Lung microvascular endothelial cell (primary cell): ENCODE results near the gene SNX27. TPM values are rescaled to one million over a fixed set of nuclear protein-coding genes. Genes with fewer than 3 reads are reported as not detected.
A peak's percentile ranks its signal among the peaks of the same experiment; 100 is the strongest.
"Not testable (repeated sequence)": the region's sequence is repeated elsewhere in the genome, so short reads cannot be mapped to it uniquely, and the experiment has no call there.

Experiments
- DNase-seq, 2 donors: peaks; one replicate each; pipeline versions ENCODE4 v3.0.0 to v3.0.0-alpha.2; 2010; ENCODE audit warnings: low read depth in 2 of 2
- total RNA-seq: library from RNA; depleted of rRNA; stranded (reverse); fragments of >200 nt; gene quantifications from 2 replicates; pipeline ENCODE4 v1.2.1, GENCODE V29; 2014

The SNX27 gene
- total RNA-seq, 1 donor from 2014 or later: 13.5 TPM

- DNase-seq: peak; percentile 20 to 25
Observed at GRCh38 chr1:151720974-151721787, 109.3 kb downstream of the SNX27 start, which contains the start of gene RIIAD1. Gene RIIAD1 (plus strand): TSS chr1:151721522. CDS start chr1:151721537, 15 bp downstream.

- no peak for DNase-seq
Observed at GRCh38 chr1:151721788-151722510, 110.1 kb downstream of the SNX27 start.

- DNase-seq: no peak
Observed at GRCh38 chr1:151723726-151724370, 112.0 kb downstream of the SNX27 start.

- DNase-seq: no peak
Observed at GRCh38 chr1:151728151-151729054, 116.6 kb downstream of the SNX27 start.

GRCh38 chr1:151729157-151729965 is 117.5 kb downstream of the SNX27 start:
- no peak for DNase-seq

- no peak for DNase-seq
Observed at GRCh38 chr1:151729966-151730291, 118.1 kb downstream of the SNX27 start.

- no peak for DNase-seq
Observed at GRCh38 chr1:151733126-151733525, 121.3 kb downstream of the SNX27 start.

GRCh38 chr1:151733995-151734394 is 122.1 kb downstream of the SNX27 start:
- not testable (repeated sequence) for DNase-seq

- no peak for DNase-seq
Observed at GRCh38 chr1:151737026-151737425, 125.2 kb downstream of the SNX27 start.

GRCh38 chr1:151737479-151737878 is 125.6 kb downstream of the SNX27 start:
- DNase-seq: no peak

- DNase-seq: no peak
Observed at GRCh38 chr1:151739590-151740355, 127.9 kb downstream of the SNX27 start.

- DNase-seq: no peak
Observed at GRCh38 chr1:151741516-151741915, 129.7 kb downstream of the SNX27 start.

Other genes with a start within 250 kb of the SNX27 start
- 0.40 and 3.1 TPM in 2 replicates for gene SELENBP1, start 239.3 kb upstream of the SNX27 start, total RNA-seq
- 360 and 367 TPM in 2 replicates for gene PSMB4, start 212.5 kb upstream of the SNX27 start, total RNA-seq
- 7.6 and 13.9 TPM in 2 replicates for gene POGZ, start 152.6 kb upstream of the SNX27 start, total RNA-seq
- under 0.01 and 0.40 TPM in 2 replicates for gene CGN, start 100.7 kb upstream of the SNX27 start, total RNA-seq
- 2.6 and 4.8 TPM in 2 replicates for gene TUFT1, start 71.7 kb upstream of the SNX27 start, total RNA-seq
- gene CELF3, start 104.8 kb downstream of the SNX27 start, total RNA-seq: not detected in 2 replicates
- gene RIIAD1, start 109.5 kb downstream of the SNX27 start, total RNA-seq: not detected in 2 replicates
- gene MRPL9, start 151.4 kb downstream of the SNX27 start, total RNA-seq: 89.7 and 112 TPM in 2 replicates
- 2.2 and 3.3 TPM in 2 replicates for gene TDRKH, start 178.4 kb downstream of the SNX27 start, total RNA-seq
- gene LINGO4, start 193.4 kb downstream of the SNX27 start, total RNA-seq: not detected in 2 replicates
- gene RORC, start 219.8 kb downstream of the SNX27 start, total RNA-seq: not detected in 2 replicates
- gene C2CD4D, start 227.8 kb downstream of the SNX27 start, total RNA-seq: under 0.01 and 0.20 TPM in 2 replicates
- 0.22 TPM in 1 of 2 replicates, not detected in the other for gene THEM5, start 241.7 kb downstream of the SNX27 start, total RNA-seq